GM19351 (cell line): ENCODE results near the gene SULT1A2.
"Not testable (repeated sequence)": the region's sequence is repeated elsewhere in the genome, so short reads cannot be mapped to it uniquely, and the experiment has no call there.

ENCODE experiments used
- ATAC-seq: cut with Tn5 transposase; IDR thresholded peaks from one replicate; pipeline ENCODE4 v1.9.1; 2021; ENCODE audit warnings: mild to moderate bottlenecking, moderate library complexity; ENCODE audit not compliant: unreplicated experiment

The SULT1A2 gene

DNA sequence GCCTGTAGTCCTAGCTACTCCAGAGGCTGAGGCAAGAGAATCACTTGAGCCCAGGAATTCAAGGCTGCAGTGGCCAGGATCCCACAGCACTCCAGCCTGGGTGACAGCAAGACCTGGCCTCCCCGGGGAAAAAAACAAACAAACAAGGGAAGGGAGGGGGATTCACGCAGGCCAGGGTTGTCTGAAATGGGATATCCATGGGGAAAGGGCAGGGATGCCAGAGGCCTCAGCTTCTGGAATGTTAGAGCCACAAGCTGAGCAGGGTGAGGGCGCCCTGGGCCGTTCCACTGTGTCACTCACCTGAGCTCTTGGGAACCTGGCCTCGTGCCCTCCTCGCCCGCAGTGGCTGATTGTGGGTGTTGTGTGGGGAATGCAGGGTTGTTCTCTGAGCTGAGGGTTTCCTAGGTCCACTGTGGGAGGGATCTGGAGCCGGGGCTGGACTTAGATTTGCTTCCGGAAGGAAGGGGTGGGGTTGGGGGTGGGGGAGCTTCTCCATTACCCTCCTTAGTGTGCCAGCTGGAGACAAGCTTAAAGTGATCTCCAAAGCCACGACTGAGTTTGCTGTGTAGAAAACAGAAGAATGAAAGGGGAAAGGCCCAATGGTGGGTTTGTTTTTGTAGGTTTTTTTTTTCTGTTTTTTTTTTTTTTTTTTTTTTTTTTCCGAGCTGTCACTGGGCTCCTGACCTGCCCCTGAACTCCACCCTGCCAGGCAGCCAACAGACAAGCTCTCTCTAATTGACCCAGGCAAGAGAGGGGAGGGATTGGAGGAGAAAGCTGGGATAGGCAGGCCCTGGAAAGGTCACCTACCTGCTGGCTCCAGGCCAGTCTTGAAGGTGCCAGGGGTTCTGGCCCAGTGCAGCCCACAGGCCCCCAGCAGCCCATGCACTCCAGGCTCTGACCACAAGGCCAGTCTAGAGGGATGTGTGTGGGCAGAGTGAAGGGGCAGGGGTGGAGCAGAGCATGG lies 13.1 kb upstream of the SULT1A2 start, which contains the start of gene SULT1A1:
Gene SULT1A1 (minus strand): TSS at position 414 of the 964 bp plus-strand sequence. CDS start 1,189 bp downstream, outside the sequence.
- ATAC-seq, result no peak

DNA sequence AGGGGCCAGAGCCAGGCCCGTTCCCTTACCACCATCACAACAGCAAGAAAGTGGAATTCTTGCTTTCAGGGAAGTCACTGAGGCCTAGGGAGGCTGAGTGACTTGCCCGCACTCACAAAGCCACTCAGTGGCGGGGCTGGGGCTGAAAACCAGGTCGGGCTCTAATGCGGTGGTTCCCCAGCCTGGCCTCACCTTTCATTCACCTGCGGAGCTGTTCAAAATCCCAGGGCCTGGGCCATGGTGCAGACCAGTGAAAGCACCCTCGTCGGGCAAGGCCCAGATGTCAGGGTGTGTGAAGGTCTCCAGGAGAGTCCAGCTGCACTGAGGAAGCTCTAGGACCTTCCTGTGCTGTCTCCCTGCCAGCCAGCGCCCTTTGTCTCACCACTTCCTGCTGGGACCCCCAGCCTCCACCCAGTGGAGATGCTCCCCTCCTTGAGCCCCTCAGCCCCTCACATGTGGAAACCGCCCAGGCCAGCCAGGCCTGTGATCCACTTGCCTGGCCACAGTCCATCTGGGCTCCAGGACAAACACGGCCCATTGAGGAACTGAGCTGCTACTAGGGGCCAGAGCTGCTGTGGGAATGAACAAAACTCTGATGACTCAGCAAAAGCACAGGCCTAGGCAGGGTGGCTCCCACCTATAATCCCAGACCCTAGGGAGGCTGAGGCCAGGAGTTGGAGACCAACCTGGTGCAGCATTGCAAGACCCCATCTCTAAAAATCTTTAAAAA lies 12.2 kb upstream of the SULT1A2 start:
- not testable (repeated sequence) for ATAC-seq

DNA sequence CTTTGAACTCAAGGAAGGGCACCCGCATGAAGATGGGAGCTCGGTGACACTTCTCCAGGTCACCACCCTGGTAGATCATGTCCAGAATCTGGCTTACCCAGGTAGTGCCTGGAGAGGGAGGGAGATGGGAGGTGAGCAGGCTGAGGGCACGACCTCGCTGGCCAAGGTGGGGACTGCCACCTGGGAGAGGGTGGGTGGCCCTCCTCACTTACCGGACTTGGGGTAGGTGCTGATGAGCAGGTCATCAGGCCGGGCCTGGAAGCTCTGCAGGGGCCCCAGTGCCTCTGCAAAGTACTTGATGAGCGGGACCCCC lies 11.6 kb upstream of the SULT1A2 start:
- ATAC-seq, result not testable (repeated sequence)

DNA sequence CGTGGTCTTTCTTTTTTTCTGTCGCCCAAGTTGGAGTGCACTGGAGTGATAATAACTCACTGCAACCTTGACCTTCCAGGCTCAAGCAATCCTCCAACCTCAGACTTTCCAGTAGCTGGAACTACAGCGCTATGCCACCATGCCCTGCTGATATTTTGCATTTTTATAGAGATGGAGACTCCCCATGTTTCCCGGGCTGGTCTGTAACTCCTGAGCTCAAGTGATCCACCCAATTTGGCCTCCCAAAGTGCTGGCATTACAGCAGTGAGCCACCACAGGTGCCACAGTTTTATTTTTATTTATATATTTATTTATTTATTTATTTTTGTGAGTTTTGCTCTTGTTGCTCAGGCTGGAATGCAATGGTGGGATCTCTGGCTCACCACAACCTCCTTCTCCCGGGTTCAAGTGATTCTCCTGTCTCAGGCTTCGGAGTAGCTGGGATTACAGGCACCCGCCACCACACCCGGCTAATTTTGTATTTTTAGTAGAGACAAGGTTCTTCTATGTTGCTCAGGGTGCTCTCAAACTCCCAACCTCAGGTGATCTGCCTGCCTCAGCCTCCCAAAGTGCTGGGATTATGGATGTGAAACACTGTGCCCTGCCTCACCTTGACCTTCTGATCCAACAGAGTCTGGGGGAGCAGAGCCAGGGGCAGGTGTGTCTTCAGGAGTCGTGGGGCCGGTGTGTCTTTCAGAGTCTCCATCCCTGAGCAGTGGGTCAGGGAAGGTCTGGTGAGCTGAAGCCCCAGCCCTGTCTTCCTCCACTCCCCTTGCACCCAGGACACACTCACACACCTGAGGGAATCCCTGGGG lies 11.0 kb upstream of the SULT1A2 start:
- not testable (repeated sequence) for ATAC-seq

DNA sequence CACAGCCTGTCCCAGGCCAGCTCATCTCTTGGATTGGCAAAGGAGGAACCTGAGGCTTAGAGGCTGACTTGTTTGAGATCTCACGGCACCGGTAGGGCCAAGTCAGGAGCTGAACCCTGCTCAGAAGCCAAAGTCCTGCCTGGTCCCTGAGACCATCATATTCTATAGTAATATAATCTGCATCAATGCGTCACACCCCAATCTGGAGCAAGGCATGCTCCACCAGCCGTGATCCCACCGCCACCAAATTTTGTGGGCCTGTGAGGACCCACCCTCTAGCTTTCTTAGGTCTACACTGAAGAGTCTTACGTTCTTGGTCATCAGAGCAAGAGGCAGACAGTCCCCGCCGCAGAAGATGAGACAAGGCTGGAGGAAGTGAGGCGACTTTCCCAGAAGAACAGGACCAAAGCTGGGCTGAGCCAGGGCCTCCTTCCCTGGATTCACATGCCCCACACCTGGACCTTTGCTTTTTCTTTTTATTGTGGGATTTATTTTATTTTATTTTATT lies 10.3 kb upstream of the SULT1A2 start:
- no peak for ATAC-seq

DNA sequence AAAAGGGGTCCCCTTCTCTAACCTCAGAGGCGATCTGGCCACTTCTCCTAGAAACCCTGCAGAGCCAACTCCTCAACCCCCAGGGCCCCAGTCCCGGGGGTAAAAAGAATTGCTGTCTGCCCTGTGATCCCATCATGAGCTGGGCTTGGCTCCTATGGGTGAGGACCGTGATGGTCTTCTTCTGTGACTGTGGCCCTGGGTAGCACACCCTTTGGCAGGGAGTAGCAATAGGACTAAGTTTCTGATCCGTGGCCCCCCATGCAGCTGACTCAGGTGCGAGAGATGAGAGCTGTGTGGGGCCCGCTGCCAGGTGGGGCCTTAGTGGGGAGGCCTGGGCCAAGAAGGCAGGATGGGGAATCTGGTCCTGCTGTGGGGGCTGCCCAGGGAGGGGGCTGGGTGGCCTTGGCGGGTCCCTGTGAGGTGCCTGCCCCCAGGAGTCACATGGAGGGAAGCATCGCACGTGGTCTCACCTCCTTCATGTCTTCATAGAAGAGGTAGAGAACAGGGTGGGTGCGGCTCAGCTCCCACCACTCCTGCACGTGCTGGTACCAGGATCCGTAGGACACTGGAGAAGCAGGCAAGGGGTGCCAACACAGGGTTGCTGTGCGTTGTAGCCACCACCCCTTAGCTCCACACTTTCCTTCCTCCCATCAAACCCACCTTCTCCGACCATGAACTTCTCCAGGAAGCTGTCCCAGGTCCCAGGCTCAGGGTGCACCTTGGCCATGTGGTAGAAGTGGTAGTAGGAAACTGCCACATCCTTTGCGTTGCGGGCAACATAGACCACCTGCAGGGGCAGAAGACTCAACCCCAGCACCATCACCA lies 9.7 kb upstream of the SULT1A2 start:
- ATAC-seq, result no peak

DNA sequence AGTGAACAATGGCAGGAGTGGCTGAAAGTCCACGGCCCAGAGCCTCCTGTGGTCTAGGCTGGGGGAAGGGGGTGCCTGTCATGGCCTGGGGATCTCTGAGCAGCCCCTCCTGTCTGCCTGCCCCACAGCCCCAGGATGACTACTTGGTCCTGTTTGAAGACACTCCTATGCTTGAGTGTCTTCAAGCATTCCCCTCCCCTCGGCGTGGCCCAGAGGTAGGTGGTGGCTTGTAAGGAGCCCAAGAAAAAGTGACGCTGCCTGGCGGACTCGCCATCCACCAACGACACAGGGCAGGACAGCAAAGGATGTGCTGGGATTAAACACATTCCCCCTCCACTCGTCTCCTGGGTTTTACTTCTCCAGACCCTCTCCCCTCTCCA lies 7.3 kb upstream of the SULT1A2 start:
- no peak for ATAC-seq

DNA sequence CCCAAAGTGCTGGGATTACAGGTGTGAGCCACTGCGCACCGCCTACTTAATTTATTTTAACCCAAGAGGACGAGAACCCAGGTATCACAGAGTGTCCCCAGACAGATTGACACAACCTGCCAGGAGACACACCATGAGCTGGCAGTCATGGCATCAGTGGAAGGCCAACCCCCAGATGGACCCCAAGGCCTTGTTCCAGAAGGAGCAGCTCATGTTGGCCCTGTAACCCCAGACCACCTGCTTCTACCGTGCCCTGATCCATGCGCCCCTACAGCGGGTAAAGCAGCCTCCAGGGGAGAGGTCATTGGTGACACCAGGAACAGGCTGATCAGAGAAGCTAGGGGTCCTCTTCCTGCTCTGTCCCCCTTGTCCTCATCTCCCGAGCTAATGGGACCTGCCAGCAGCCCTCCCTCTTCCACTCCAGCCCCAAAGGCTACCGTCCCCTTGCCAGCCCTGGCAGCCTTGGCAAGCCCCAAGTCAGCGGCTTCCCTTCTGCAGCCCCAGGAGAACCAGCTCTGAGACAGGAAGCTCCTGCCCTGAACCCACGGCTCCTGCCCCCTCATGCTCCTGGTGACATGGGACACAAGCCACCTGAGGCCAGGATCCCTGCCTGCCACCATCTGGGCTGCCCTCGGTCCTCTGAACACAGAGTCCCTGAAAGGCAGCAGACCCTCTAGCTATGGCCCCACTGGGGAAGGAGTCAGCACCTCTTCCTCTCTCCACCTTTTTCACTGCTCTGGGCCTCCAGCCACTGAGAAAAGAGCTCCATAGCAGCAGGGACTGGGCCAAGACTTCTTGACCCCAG lies 6.7 kb upstream of the SULT1A2 start:
- no peak for ATAC-seq

DNA sequence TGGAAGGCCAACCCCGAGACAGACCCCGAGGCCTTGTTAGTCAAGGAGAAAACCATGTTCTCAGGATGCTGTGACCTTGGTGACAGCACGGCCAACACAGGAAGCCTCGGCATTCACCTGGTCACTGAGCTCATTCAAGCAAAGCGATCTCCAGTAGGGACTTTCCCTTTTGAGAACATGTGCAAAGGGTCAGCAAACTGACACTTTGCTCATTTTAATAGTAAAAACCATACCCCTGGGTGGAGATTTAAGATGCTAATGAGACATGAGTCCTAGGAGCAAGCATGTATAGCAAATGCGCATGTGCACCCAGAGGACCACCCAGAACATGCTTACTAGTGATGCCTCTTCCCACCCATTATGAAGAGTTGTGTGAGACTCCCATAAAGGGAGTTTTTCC lies 5.7 kb upstream of the SULT1A2 start:
- no peak for ATAC-seq

DNA sequence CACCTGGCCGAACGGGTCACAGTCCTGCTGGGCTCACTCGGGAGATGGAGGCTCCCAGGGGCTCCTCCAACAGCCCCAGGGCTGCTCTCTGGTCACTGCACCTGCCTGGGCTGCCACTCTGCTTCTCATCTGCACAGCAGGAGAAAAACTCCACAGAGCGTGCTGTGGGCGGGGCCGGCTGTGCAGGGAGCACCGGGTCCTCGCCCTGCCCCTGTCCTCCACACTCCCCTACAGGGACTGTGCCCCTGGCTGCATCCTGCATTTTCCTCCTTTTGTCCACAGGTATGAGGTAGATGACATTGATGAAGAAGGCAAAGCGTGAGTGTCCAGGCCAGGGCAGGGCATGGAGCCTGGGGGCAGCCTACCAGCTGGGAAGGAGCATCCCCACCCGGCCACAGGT lies 5.2 kb upstream of the SULT1A2 start:
- not testable (repeated sequence) for ATAC-seq

DNA sequence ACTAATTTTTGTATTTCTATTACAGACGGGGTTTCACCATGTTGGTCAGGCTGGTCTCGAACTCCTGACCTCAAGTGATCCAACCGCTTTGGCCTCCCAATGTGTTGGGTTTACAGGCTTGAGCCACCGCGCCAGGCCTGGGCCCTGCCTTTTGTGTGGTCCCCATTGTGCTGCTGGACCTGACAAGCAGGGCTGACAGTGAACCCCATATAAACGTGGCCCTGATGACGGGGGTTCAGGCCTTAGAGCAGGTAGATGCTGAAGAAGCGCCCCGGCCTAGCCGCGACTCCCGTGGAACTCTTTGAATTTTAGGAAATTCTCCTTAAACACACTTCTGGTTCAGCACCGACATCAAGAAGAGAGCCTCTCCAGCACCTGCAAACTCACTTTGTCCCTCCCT lies 4.7 kb upstream of the SULT1A2 start:
- not testable (repeated sequence) for ATAC-seq

DNA sequence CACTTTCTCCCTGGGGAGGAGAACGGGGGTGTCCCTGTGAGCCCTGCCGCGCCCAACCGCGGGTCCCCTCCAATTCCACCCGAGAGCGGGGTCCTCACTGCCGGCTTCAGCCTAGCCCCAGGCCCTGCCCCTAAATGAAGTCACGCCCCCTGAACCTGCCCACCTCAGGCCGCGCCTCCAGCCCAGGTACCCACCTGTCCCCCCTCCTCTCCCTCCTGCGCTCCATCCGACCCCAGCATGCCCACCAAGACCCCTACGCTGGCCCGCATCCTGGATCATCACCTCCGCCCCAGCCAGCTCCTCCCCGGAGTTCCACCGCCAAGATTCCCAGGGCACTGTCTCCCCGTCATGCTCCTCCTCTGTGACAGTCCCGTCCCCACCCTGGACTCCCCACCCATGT lies 4.1 kb upstream of the SULT1A2 start:
- not testable (repeated sequence) for ATAC-seq

DNA sequence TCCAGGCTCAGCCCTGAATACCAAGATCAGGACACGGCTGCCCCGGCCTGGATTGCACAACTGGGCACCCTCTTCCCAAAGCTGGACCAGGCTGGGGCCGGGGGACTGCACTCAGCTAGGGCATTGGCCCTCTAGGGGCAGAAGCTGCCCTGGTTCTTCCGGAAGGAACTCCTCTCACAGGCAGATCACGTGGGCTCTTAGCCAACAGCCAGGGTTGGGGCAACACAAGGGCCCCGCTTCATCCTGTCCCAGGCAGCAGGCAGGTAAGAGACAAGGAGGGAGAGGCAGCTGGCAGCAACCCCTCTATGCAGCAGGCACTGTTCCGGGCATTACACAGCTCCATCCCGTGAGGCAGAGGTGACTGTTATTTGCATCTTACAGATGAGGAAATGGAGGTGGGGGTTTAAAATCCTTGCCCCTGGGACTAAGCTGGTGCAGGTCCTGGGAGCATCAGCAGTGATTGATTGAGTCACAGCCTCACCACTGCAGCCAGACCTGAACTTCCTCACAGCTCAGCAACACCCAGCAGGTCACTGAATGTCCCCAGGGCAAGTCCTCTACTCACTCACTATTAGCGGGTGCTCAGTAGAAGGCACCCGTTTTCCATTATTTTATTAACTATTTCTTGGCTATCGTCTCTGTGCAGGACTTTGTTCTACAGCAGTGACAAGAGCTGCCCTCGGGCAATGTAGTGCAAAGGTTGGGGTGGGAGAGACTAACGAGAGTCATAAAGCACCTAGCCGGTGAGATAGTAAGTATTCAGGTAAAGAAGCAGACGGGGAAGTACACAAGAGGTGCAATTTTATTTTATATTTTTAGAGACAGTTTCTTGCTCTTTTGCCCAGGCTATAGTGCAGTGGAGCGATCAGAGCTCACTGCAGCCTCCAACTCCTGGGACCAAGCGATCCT lies 2.8 kb upstream of the SULT1A2 start:
- ATAC-seq, result not testable (repeated sequence)

DNA sequence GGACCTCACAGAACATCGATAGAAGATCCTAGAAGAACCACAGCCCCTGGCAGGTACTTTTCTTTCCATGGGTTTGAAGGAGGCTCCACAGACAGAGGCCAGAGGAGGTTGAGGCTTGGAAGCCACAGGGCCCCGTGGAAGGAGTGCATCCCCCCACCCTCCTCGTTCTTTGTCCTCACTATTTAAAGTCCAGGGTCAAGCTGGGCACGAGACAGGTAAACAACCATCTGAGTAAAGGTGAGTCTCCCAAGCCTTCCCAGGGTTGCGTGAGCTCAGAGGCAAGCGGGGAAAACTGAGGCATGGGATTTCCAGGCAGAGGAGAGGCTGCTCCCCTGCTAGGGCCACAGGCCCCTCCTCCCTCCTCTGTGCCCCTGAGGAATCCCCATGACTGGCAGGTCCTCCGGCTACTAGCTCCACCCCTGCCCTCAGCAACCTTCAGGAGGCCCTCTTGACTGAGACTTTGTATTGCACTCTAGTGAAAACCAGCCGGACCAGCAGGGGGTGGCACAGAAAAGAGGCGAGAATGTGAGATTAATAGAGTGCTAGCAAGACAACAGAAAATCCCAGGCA lies 927 bp upstream of the SULT1A2 start:
- ATAC-seq, result no peak

DNA sequence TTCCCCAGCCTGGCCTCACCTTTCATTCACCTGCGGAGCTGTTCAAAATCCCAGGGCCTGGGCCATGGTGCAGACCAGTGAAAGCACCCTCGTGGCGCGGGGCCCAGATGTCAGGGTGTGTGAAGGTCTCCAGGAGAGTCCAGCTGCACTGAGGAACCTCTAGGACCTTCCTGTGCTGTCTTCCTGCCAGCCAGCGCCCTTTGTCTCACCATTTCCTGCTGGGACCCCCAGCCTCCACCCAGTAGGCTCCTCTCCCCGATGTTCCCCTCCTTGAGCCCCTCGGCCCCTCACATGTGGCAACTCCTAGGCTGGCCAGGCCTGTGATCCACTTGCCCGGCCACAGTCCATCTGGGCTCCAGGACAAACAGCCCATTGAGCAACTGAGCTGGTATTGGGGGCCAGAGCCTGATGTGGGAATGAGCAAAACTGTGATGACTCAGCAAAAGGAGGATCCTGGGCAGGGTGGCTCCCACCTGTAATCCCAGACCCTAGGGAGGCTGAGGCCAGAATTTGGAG lies 677 bp downstream of the SULT1A2 start:
- ATAC-seq, result no peak

DNA sequence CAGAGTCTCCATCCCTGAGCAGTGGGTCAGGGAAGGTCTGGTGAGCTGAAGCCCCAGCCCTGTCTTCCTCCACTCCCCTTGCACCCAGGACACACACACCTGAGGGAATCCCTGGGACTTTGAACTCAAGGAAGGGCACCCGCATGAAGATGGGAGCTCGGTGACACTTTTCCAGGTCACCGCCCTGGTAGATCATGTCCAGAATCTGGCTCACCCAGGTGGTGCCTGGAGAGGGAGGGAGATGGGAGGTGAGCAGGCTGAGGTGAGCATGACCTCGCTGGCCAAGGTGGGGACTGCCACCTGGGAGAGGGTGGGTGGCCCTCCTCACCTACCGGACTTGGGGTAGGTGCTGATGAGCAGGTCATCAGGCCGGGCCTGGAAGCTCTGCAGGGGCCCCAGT lies 1.4 kb downstream of the SULT1A2 start:
- ATAC-seq, result not testable (repeated sequence)

DNA sequence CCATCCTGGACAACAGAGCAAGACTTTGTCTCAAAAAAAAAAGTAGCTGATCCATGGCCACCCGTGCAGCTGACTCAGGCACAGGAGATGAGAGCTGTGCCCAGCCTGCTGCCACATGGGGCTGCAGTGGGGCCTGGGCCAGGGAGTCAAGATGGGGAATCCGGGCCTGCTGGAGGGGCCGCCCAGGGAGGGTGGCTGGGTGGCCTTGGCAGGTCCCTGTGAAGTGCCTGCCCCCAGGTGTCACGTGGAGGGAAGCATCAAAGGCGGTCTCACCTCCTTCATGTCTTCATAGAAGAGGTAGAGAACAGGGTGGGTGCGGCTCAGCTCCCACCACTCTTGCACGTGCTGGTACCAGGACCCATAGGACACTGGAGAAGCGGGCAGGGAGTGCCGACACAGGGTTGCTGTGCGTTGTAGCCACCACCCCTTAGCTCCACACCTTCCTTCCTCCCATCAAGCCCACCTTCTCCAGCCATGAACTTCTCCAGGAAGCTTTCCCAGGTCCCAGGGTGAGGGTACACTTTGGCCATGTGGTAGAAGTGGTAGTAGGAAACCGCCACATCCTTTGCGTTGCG lies 3.8 kb downstream of the SULT1A2 start:
- ATAC-seq, result no peak
